HG03442 (cell line): ENCODE data around the gene ARID4B.
"Not testable (repeated sequence)": the region's sequence is repeated elsewhere in the genome, so short reads cannot be mapped to it uniquely, and the experiment has no call there.

ENCODE experiments used
- ATAC-seq: cut with Tn5 transposase; IDR thresholded peaks from one replicate; pipeline ENCODE4 v1.9.1; 2021; ENCODE audit warnings: mild to moderate bottlenecking, moderate library complexity; ENCODE audit not compliant: unreplicated experiment

The ARID4B gene

GRCh38 chr1:235328271-235329138 is 526 bp upstream of the ARID4B start, which contains the start of gene GGPS1:
TSS of gene GGPS1 (plus strand) at chr1:235328570. CDS start at chr1:235335265, 6,695 bp downstream.
- peak; percentile 64 for ATAC-seq

DNA sequence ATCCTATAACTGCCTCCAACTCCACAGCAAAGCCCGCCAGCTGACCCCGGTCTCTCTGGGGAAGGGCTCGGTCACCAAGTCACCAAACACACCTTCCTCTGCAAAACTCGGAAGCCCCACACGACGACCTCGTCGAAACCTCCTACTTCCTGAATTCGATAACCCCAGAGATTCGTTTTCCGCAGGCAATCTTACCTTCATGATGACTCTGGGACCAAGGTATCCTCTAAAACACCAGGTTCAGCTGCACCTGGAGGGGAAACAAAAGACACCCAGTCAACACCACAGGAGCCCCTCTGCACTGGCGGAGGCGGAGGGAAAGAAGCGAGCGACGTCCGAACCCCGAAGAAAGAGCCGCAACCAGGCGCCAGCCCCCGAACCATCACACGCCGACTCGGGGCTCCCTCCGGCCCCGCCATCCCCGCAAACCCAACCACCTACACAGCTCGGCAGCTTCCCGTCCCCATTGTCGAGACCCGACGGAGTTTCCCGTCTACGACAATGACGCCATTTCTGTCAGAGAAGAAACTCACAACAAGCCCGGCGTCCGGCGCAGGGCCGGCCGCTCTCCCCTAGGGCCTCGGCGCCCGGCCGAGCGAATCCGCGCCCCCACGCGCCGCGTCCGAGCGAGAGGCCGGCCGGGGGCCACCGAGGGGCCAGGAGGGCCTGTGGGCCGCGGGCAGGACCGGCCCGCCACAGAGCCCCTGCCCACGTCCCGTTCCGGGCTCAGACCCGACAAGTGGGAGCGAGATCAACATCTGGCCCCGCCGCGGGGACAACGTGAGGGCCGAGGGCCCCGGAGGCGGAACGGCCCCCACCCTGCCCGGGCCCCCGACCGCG is 1.0 kb downstream of the ARID4B start:
- no peak for ATAC-seq

- no peak for ATAC-seq
These were observed 2.1 kb downstream of the ARID4B start for GRCh38 chr1:235325854-235326253.

- ATAC-seq = no peak
These were observed 2.8 kb downstream of the ARID4B start for GRCh38 chr1:235325139-235325538.

DNA sequence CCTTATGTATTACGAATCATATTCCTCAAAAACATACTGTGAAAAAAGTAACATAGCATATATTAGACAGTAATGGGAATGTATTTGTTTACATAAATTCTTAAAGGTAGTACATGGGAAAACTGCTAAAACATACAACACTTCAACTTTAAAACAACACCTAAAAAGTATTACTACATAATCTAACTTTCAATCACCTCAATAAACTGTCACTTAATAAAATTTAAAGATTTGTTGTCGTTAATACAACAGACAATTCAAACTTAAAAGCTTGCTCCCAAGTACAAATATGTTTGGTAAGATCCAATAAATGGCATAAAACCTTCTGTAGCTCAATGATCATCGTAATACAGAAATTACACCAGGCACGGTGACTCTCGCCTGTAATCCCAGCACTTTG is 3.7 kb downstream of the ARID4B start:
- no peak for ATAC-seq

- no peak for ATAC-seq
These were observed 7.3 kb downstream of the ARID4B start for GRCh38 chr1:235320521-235321179.

DNA sequence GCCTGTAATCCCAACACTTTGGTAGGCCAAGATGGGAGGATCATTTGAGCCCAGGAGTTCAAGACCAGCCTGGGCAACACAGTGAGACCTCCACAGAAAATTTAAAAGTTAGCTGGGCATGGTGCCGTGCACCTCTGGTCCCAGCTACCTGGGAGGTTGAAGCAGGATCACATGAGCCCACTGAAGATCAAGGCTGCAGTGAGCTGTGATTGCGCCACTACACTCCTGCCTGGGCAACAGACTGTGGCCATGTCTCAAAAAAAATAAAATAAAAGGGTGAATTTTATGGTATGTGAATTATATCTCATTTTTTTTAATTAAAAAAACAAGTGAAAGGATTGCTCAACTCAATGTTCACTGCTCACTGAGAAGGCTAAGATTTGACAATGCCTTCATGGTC is 8.7 kb downstream of the ARID4B start:
- ATAC-seq = no peak

- ATAC-seq = no peak
These were observed 10.8 kb downstream of the ARID4B start for GRCh38 chr1:235317168-235317567.

DNA sequence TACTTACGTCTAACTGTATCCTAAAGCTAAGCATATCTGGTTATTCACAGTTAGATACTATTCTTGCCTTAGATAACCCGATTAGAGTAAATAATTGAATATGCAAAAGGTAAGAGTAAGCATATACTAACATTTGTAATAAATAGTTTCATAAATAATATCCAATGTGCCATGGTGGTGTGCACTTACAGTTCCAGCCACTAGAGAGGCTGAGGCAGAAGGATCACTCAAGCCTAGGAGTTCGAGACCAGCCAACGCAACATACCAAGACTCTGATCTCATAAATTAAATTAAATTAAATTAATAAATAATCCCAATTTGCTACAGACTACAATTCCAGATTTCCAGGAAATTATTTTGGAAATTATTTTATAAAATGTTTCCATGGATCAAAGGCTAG is 12.2 kb downstream of the ARID4B start:
- ATAC-seq = no peak

DNA sequence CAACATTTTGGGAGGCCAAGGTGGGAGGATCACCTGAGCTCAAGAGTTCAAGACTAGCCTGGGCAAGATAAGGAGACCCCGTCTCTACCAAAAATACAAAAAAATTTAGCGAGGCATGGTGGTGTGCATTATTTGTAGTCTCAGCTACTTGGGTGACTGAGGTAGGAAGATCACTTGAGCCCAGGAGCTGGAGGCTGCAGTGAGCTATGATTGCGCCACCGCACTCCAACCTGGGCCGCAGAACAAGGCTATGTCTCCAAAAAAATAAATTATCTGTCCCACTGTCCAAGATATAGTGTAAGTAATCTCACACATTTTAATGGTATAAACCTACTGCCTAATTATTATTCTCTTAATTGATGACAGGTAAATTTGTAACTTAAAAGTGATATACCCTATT is 12.8 kb downstream of the ARID4B start:
- ATAC-seq = no peak

DNA sequence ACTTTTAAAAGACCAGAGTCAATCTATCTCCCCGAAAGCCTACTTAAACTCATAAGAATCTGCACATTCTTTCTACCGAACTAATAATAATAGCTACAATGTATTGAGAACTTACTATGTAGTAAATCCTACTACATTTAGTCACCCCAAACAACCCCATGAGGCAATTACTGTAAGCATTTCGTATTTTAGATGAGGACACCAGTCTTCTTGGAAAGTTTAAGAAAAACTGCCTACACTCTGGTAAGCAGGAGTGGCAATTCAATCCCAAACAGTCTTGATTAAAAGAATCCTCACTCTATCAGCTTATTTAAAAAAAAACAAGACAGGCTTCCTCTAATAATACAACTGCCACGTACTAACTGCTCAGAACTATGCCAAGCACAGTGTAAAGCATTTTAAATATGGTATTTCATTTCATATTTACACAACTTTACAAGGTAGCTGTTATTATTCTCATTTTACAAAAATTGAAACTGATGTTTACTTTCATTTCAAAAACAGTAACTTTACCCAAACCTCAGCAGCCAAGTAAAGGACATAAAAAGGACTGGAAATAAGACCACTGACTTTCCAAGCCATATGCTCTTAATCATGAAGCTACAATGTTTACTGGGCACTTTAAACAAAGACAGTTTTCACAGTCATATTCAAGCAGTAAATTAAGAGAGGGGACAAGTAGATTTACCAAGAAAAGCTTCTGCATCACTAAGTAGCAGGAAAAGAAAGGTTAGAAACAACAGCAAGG is 13.9 kb downstream of the ARID4B start:
- ATAC-seq = no peak

DNA sequence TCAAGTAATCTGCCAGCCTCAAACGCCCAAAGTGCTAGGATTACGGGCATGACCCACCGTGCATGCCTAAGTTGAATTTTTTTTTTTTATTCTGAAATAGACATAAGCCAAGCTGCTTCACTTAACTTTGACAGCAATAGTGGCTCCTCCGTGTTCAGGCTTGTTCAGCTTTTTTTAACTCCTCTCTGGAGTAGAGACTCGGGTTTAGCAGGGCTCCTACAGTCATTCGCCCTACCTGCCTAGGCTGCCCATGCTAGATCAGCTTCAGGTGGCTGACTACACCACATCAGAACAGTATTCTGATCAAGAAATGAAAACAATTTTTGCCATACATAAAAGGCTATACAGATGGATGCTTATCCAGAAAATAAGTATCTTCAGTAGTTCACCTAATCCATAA is 14.7 kb downstream of the ARID4B start:
- ATAC-seq = no peak

- not testable (repeated sequence) for ATAC-seq
These were observed 18.8 kb downstream of the ARID4B start for GRCh38 chr1:235309206-235309605.

- no peak for ATAC-seq
These were observed 20.5 kb downstream of the ARID4B start for GRCh38 chr1:235307158-235308124.

DNA sequence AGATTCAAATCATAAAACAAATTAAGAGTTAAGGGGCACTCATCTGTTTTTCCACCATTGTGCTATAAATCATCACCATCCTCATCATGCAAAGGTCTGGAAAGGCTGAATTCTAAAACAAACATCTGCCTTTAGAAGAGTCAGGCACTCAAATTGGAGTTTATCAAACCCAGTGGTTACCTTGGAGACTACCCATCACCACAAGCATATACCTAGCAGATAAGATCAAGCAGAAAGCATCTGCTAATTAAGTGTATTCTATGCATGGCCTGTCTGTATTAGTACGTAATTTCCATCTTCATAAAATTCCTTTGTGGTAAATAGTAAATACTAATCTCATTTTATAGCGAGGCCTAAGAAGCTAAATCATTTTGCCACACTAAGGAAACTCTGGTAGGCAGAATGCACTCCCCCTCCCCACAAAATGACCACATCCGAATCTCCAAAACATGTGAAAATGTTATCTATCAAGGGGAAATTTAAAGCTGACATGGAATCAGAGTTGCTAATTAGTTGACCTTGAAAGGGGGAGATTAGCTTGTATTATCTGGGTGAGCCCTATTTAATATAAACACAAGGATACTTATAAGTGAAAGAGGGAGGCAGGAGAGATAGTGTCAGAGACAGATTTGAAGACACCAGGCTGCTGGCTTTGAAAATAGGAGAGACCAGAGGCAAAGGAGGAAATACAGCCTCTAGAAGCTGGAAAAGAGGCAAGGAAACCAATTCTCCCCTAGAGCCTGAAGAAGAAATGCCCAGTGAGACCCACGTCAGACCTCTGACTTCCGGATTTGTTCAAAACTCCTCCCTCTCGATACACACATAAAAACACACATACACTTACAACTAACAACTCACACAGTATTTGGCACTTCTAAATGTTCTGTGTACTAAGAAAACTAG is 23.2 kb downstream of the ARID4B start:
- no peak for ATAC-seq

GRCh38 chr1:235302143-235302542 is 25.8 kb downstream of the ARID4B start:
- ATAC-seq = no peak

- no peak for ATAC-seq
These were observed 28.7 kb downstream of the ARID4B start for GRCh38 chr1:235299169-235299858.

GRCh38 chr1:235298758-235299157 is 29.2 kb downstream of the ARID4B start:
- ATAC-seq = no peak
